H1 (cell line): Measurements from ENCODE around the gene PHF24. TPM values are rescaled to one million over a fixed set of nuclear protein-coding genes. Genes with fewer than 3 reads are reported as not detected.
A peak's percentile ranks its signal among the peaks of the same experiment; 100 is the strongest.

Experiments
- JUND ChIP-seq: IDR thresholded peaks from 2 replicates; pipeline ENCODE4 v1.6.1; 2011; ENCODE audit warnings: mild to moderate bottlenecking, improper control_type of control experiment, low read length
- KDM4A ChIP-seq: IDR thresholded peaks from one replicate; pipeline ENCODE4 v1.7.1; 2012; ENCODE audit warnings: low read depth, mild to moderate bottlenecking, moderate library complexity, low read length, inconsistent platforms; ENCODE audit not compliant: severe bottlenecking
- NRF1 ChIP-seq: IDR thresholded peaks from 2 replicates; pipeline ENCODE4 v1.6.1; 2011; ENCODE audit warnings: mild to moderate bottlenecking, low read depth, low read length, improper control_type of control experiment
- RNF2 ChIP-seq: fragments of 200-900, 300-1000 bp; sonication (generic); IDR thresholded peaks from 2 replicates; pipeline ENCODE4 v1.7.1; 2016; ENCODE audit warnings: borderline replicate concordance, low read depth, mild to moderate bottlenecking, antibody characterized with exemption, low read length; ENCODE audit not compliant: poor library complexity, severe bottlenecking; ENCODE audit errors: missing control alignments
- SAP30 ChIP-seq: fragments of 300-600 bp; sonication (generic); IDR thresholded peaks from 2 replicates; pipeline ENCODE4 v1.7.1; 2012; ENCODE audit warnings: low read length, moderate library complexity, mild to moderate bottlenecking, inconsistent platforms; ENCODE audit not compliant: insufficient read depth, insufficient replicate concordance
- SP1 ChIP-seq: IDR thresholded peaks from 2 replicates; pipeline ENCODE4 v1.6.1; 2011; ENCODE audit warnings: low read depth, low read length
- polyA plus RNA-seq, 7 experiments: library from polyadenylated mRNA; depleted of rRNA in 3 of 7; stranded (reverse) in 5 of 7; unstranded in 2 of 7; fragments of >200 nt in 5 of 7; fragments of 200-250 nt in 2 of 7; gene quantifications; 1 replicate in 5 of 7; 2 replicates in 1 of 7; 4 replicates in 1 of 7; pipeline versions ENCODE4 v1.2.1 to v1.2.3, GENCODE V29; 2011 to 2013; ENCODE audit warnings: missing spikeins in 2 of 7, mixed read lengths in 2 of 7
- total RNA-seq: library from RNA; stranded (reverse); fragmentation: NEBNext Ultra II Directional; extraction: Animal tissue kit (Norgen Biotek cat#: 25700); gene quantifications from 2 replicates; pipeline ENCODE4 v1.2.1, GENCODE V29; 2021
- TF ChIP-seq, protein P1 (sequence below): fragments of 300-600 bp; sonication (generic); IDR thresholded peaks from 2 replicates; pipeline ENCODE4 v1.7.1; 2012; ENCODE audit warnings: low read length, moderate library complexity, mild to moderate bottlenecking, inconsistent platforms; ENCODE audit not compliant: insufficient replicate concordance
- TF ChIP-seq, protein P2 (sequence below): IDR thresholded peaks from 2 replicates; pipeline ENCODE4 v1.6.1; 2012; ENCODE audit warnings: inconsistent platforms

PHF24 gene
- total and polyA plus RNA-seq, 2 of the 8 experiments (the other 6 are each of a cell fraction or from before 2014, with no cell fraction given), result 0.29 to 0.35 TPM

DNA sequence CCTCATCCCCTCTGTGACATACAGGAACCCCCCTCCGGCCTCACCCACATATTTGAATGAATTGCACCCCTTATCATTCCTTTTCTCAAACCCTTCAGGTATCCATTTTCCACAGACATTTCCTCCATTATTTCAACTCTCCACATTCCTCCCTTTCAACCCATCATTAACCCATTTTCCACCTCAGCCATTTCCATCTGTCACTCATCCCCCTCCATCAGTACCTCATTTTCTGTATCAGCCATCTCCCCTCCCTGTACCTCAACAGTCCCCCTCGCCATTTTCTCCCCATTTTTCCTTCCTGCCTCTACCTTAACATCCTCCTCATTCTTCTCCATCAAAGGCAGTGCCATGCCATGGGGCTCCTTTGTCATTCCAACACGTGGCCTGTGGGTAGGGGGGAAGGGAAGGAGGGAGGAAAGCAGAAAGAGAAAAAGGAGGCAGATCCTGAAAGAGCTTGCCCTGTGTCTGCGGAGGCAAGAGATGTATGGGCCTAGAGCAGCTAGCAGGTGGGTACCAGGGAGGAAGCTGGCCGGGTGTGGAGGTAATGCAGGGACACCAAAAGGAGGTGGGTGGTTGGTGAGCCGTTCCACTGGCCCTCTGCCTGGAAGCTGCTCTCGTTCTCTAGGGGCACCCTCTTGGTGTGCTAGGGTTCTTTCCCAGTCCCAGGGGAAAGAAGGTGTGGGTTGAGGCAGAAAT lies 33.0 kb downstream of the PHF24 start (continued):
- TF ChIP-seq, protein P1, sequence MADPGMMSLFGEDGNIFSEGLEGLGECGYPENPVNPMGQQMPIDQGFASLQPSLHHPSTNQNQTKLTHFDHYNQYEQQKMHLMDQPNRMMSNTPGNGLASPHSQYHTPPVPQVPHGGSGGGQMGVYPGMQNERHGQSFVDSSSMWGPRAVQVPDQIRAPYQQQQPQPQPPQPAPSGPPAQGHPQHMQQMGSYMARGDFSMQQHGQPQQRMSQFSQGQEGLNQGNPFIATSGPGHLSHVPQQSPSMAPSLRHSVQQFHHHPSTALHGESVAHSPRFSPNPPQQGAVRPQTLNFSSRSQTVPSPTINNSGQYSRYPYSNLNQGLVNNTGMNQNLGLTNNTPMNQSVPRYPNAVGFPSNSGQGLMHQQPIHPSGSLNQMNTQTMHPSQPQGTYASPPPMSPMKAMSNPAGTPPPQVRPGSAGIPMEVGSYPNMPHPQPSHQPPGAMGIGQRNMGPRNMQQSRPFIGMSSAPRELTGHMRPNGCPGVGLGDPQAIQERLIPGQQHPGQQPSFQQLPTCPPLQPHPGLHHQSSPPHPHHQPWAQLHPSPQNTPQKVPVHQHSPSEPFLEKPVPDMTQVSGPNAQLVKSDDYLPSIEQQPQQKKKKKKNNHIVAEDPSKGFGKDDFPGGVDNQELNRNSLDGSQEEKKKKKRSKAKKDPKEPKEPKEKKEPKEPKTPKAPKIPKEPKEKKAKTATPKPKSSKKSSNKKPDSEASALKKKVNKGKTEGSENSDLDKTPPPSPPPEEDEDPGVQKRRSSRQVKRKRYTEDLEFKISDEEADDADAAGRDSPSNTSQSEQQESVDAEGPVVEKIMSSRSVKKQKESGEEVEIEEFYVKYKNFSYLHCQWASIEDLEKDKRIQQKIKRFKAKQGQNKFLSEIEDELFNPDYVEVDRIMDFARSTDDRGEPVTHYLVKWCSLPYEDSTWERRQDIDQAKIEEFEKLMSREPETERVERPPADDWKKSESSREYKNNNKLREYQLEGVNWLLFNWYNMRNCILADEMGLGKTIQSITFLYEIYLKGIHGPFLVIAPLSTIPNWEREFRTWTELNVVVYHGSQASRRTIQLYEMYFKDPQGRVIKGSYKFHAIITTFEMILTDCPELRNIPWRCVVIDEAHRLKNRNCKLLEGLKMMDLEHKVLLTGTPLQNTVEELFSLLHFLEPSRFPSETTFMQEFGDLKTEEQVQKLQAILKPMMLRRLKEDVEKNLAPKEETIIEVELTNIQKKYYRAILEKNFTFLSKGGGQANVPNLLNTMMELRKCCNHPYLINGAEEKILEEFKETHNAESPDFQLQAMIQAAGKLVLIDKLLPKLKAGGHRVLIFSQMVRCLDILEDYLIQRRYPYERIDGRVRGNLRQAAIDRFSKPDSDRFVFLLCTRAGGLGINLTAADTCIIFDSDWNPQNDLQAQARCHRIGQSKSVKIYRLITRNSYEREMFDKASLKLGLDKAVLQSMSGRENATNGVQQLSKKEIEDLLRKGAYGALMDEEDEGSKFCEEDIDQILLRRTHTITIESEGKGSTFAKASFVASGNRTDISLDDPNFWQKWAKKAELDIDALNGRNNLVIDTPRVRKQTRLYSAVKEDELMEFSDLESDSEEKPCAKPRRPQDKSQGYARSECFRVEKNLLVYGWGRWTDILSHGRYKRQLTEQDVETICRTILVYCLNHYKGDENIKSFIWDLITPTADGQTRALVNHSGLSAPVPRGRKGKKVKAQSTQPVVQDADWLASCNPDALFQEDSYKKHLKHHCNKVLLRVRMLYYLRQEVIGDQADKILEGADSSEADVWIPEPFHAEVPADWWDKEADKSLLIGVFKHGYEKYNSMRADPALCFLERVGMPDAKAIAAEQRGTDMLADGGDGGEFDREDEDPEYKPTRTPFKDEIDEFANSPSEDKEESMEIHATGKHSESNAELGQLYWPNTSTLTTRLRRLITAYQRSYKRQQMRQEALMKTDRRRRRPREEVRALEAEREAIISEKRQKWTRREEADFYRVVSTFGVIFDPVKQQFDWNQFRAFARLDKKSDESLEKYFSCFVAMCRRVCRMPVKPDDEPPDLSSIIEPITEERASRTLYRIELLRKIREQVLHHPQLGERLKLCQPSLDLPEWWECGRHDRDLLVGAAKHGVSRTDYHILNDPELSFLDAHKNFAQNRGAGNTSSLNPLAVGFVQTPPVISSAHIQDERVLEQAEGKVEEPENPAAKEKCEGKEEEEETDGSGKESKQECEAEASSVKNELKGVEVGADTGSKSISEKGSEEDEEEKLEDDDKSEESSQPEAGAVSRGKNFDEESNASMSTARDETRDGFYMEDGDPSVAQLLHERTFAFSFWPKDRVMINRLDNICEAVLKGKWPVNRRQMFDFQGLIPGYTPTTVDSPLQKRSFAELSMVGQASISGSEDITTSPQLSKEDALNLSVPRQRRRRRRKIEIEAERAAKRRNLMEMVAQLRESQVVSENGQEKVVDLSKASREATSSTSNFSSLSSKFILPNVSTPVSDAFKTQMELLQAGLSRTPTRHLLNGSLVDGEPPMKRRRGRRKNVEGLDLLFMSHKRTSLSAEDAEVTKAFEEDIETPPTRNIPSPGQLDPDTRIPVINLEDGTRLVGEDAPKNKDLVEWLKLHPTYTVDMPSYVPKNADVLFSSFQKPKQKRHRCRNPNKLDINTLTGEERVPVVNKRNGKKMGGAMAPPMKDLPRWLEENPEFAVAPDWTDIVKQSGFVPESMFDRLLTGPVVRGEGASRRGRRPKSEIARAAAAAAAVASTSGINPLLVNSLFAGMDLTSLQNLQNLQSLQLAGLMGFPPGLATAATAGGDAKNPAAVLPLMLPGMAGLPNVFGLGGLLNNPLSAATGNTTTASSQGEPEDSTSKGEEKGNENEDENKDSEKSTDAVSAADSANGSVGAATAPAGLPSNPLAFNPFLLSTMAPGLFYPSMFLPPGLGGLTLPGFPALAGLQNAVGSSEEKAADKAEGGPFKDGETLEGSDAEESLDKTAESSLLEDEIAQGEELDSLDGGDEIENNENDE, result no peak
- TF ChIP-seq KDM4A (no peak), NRF1 (no peak), JUND (no peak), SAP30 (no peak), RNF2 (no peak), SP1 (0 out of 2 replicates have a peak, but pooled peaks have one; percentile 31)
- TF ChIP-seq, protein P2, sequence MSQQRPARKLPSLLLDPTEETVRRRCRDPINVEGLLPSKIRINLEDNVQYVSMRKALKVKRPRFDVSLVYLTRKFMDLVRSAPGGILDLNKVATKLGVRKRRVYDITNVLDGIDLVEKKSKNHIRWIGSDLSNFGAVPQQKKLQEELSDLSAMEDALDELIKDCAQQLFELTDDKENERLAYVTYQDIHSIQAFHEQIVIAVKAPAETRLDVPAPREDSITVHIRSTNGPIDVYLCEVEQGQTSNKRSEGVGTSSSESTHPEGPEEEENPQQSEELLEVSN, result peak; percentile 82
